Astrocyte (in vitro differentiated cells and primary cell): Measurements from ENCODE around the gene KRT37.

ENCODE experiments used
- EZH2 ChIP-seq: IDR thresholded peaks from 2 replicates; pipeline ENCODE4 v1.6.1; 2012; ENCODE audit warnings: mild to moderate bottlenecking, low read length, inconsistent platforms; ENCODE audit not compliant: insufficient read depth
- TF ChIP-seq, protein P1 (sequence below): IDR thresholded peaks from 2 replicates; pipeline ENCODE4 v1.5.1; 2011; ENCODE audit warnings: low read depth, mild to moderate bottlenecking, inconsistent platforms, low read length, moderate library complexity; ENCODE audit not compliant: insufficient read depth

DNA sequence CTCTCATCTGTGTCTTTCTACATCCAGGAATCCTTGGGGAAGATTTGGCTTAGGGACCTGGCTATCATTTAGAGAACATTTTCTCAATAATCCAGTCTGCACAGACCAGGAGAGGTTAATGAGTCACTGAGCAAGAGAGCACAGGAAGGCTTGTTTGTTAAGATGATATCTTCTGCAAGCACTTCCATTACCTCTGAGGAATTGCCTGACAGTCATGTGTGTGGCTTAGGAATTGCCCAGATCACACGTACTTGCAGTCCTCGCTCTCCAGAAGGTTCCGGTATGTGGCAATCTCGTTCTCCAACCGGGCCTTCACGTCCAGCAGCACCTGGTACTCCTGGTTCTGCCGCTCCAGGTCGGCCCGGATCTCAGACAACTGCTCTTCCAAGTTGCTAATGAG, 3.3 kb downstream of the KRT37 start:
- TF ChIP-seq, protein P1, sequence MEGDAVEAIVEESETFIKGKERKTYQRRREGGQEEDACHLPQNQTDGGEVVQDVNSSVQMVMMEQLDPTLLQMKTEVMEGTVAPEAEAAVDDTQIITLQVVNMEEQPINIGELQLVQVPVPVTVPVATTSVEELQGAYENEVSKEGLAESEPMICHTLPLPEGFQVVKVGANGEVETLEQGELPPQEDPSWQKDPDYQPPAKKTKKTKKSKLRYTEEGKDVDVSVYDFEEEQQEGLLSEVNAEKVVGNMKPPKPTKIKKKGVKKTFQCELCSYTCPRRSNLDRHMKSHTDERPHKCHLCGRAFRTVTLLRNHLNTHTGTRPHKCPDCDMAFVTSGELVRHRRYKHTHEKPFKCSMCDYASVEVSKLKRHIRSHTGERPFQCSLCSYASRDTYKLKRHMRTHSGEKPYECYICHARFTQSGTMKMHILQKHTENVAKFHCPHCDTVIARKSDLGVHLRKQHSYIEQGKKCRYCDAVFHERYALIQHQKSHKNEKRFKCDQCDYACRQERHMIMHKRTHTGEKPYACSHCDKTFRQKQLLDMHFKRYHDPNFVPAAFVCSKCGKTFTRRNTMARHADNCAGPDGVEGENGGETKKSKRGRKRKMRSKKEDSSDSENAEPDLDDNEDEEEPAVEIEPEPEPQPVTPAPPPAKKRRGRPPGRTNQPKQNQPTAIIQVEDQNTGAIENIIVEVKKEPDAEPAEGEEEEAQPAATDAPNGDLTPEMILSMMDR: no peak
- no peak for TF ChIP-seq EZH2
